ENCODE measurements around the gene CLCNKA. TPM values are rescaled to one million over a fixed set of nuclear protein-coding genes. Genes with fewer than 3 reads are reported as not detected.

The CLCNKA gene
- not detected in 2 replicates for total RNA-seq

GRCh38 chr1:16021681-16022080 lies at the start of gene CLCNKA:
Gene CLCNKA, plus strand, starts transcription at chr1:16022036. Its CDS starts 584 bp downstream, at chr1:16022620.

GRCh38 chr1:15975805-15976680 lies 45.8 kb upstream of the CLCNKA start, which contains the start of gene ZBTB17:
Gene ZBTB17, minus strand, starts transcription at chr1:15976101. Its CDS starts 27,606 bp downstream, at chr1:15948495.

GRCh38 chr1:16017461-16018303 lies 4.2 kb upstream of the CLCNKA start, which contains the start of gene HSPB7:
Gene HSPB7, minus strand, starts transcription at chr1:16018043. Its CDS starts 80 bp downstream, at chr1:16017963.

GRCh38 chr1:16043521-16043920 lies 21.7 kb downstream of the CLCNKA start, which contains the start of gene CLCNKB:
Gene CLCNKB, plus strand, starts transcription at chr1:16043782. Its CDS starts 711 bp downstream, at chr1:16044493.

GRCh38 chr1:16073490-16074119 lies 51.8 kb downstream of the CLCNKA start, which contains the start of gene FAM131C:
Gene FAM131C, minus strand, starts transcription at chr1:16073651. Its CDS starts 209 bp downstream, at chr1:16073442.

Other genes with a start within 250 kb of the CLCNKA start
- 4.7 and 7.2 TPM in 2 replicates for gene UQCRHL, start 214.4 kb upstream of the CLCNKA start, total RNA-seq
- gene SPEN, start 174.3 kb upstream of the CLCNKA start, total RNA-seq, result 10.5 and 35.6 TPM in 2 replicates
- 39.8 and 58.2 TPM in 2 replicates for gene ZBTB17, start 45.9 kb upstream of the CLCNKA start, total RNA-seq
- gene SRARP, start 17.8 kb upstream of the CLCNKA start, total RNA-seq, result 0.57 TPM in 1 of 2 replicates, not detected in the other
- 0.06 TPM in 1 of 2 replicates, not detected in the other for gene HSPB7, start 4.0 kb upstream of the CLCNKA start, total RNA-seq
- under 0.01 TPM in 1 of 2 replicates, not detected in the other for gene CLCNKB, start 21.7 kb downstream of the CLCNKA start, total RNA-seq
- under 0.01 TPM in 1 of 2 replicates, not detected in the other for gene FAM131C, start 51.6 kb downstream of the CLCNKA start, total RNA-seq
- gene EPHA2, start 134.0 kb downstream of the CLCNKA start, total RNA-seq, result 72.7 and 298 TPM in 2 replicates
- 2.8 and 6.2 TPM in 2 replicates for gene ARHGEF19, start 190.6 kb downstream of the CLCNKA start, total RNA-seq
- 7.1 and 12.3 TPM in 2 replicates for gene CPLANE2, start 215.1 kb downstream of the CLCNKA start, total RNA-seq